Activated B cell treated with CpG ODN at 0.5 μM for 24 hours (primary cell): ENCODE measurements around the gene SERTAD2. TPM values are rescaled to one million over a fixed set of nuclear protein-coding genes. Genes with fewer than 3 reads are reported as not detected.

Experiments
- ATAC-seq: fragments of 200-7000 bp; cut with Tn5 transposase; one replicate; pipeline ENCODE4 v1.10.0; 2021; ENCODE audit warnings: low read depth, mild to moderate bottlenecking, moderate library complexity
- CTCF ChIA-PET: fragments of 350-600 bp; sonication (Branson Sonifier 250); formaldehyde crosslinking; loops from one replicate; lab custom pipeline; 2021; ENCODE audit warnings: antibody characterized with exemption; lab: Charles Lee
- POLR2A ChIA-PET: fragments of 350-600 bp; sonication (Branson Sonifier 250); formaldehyde crosslinking; loops from one replicate; lab custom pipeline; 2021; ENCODE audit warnings: antibody characterized with exemption; lab: Charles Lee
- DNase-seq: peaks from one replicate; pipeline ENCODE4 v3.0.0; 2022
- H3K27ac Mint-ChIP-seq: one replicate; pipeline ENCODE4 v1.8.0; 2020; ENCODE audit warnings: mixed read lengths
- H3K27me3 Mint-ChIP-seq: one replicate; pipeline ENCODE4 v1.8.0; 2021; ENCODE audit warnings: mixed read lengths
- H3K36me3 Mint-ChIP-seq: one replicate; pipeline ENCODE4 v1.8.0; 2021; ENCODE audit warnings: low read depth, mixed read lengths
- H3K4me1 Mint-ChIP-seq: one replicate; pipeline ENCODE4 v1.8.0; 2021; ENCODE audit warnings: mixed read lengths
- H3K4me3 Mint-ChIP-seq: one replicate; pipeline ENCODE4 v1.8.0; 2020; ENCODE audit warnings: mild to moderate bottlenecking, mixed read lengths
- H3K9me3 Mint-ChIP-seq: one replicate; pipeline ENCODE4 v1.8.0; 2020; ENCODE audit warnings: mixed read lengths
- CTCF ChIP-seq: fragments of 200-600 bp; IDR thresholded peaks from one replicate; pipeline ENCODE4 v1.8.0; 2022; ENCODE audit warnings: antibody characterized with exemption, mild to moderate bottlenecking
- intact Hi-C: fragments of 100-400 bp; cut with micrococcal nuclease; formaldehyde crosslinking; loops from one replicate; pipeline ENCODE4 v1.15.1; 2024
- total RNA-seq: library from RNA; stranded (reverse); gene quantifications from 2 replicates; pipeline ENCODE4 v1.2.3, GENCODE V29; 2022

SERTAD2 gene
- total RNA-seq, 1 donor from 2014 or later, result 47.3 TPM

GRCh38 chr2:64640153-64641044 lies 13.3 kb downstream of the SERTAD2 start:
- ChIA-PET CTCF (interaction anchor here (1.0 to 1.3 kb wide), 2 partner anchors 9 to 127 kb away, joined by 3 to 5 read pairs; no protein-coding TSS in a partner anchor), POLR2A (interaction anchor here (0.5 to 5.9 kb wide), 4 partner anchors 12 to 178 kb away, joined by 3 to 54 read pairs (median 4); partner anchors contain the start of gene SERTAD2)
- no peak for TF ChIP-seq CTCF
- ATAC-seq, result no peak
- H3K27me3 Mint-ChIP-seq, result no peaks in the 10 kb centered on the region
- no peak overlapping the region for H3K4me3 Mint-ChIP-seq
- no peaks in the 10 kb centered on the region for H3K9me3 Mint-ChIP-seq
- H3K36me3 Mint-ChIP-seq, result peaks cover 21% of the 10 kb centered on the region
- H3K4me1 Mint-ChIP-seq, result peaks cover 98% of the 10 kb centered on the region
- intact Hi-C loops, result loop anchor here (5.0 kb wide), 1 partner anchor 308 kb away; no protein-coding TSS in a partner anchor
- DNase-seq, result no peak
- H3K27ac Mint-ChIP-seq, result peak overlapping the region; percentile 93

GRCh38 chr2:64639691-64640090 lies 14.0 kb downstream of the SERTAD2 start:
- Mint-ChIP-seq H3K4me1 (peaks cover 96% of the 10 kb centered on the region), H3K9me3 (no peaks in the 10 kb centered on the region), H3K27me3 (no peaks in the 10 kb centered on the region), H3K4me3 (no peak overlapping the region), H3K27ac (peak overlapping the region; percentile 80), H3K36me3 (peaks cover 27% of the 10 kb centered on the region)
- TF ChIP-seq CTCF, result no peak
- DNase-seq (no peak), ATAC-seq (no peak)
- intact Hi-C loops, result loop anchor here (5.0 kb wide), 1 partner anchor 307 kb away; no protein-coding TSS in a partner anchor
- POLR2A ChIA-PET, result interaction anchor here (0.5 to 5.9 kb wide), 5 partner anchors 11 to 220 kb away, joined by 3 to 54 read pairs (median 4); partner anchors contain the start of gene SERTAD2
- CTCF ChIA-PET, result interaction anchor here (1.3 kb wide), 1 partner anchor 9 kb away, joined by 5 read pairs; no protein-coding TSS in a partner anchor

GRCh38 chr2:64638502-64639120 lies 15.1 kb downstream of the SERTAD2 start:
- no peak for DNase-seq
- peaks cover 35% of the 10 kb centered on the region for H3K36me3 Mint-ChIP-seq
- intact Hi-C loops, result no loop called here
- peaks cover 92% of the 10 kb centered on the region for H3K4me1 Mint-ChIP-seq
- TF ChIP-seq CTCF, result no peak
- H3K9me3 Mint-ChIP-seq, result no peaks in the 10 kb centered on the region
- ATAC-seq, result no peak
- ChIA-PET POLR2A (interaction anchor here (0.6 to 5.9 kb wide), 4 partner anchors 14 to 31 kb away, joined by 3 to 54 read pairs (median 8); partner anchors contain the start of gene SERTAD2), CTCF (interaction anchor here (0.7 to 1.9 kb wide), 2 partner anchors 10 to 51 kb away, joined by 3 to 4 read pairs; no protein-coding TSS in a partner anchor)
- H3K27ac Mint-ChIP-seq, result peak overlapping the region; percentile 94
- no peaks in the 10 kb centered on the region for H3K27me3 Mint-ChIP-seq
- H3K4me3 Mint-ChIP-seq, result peak overlapping the region; percentile 29

GRCh38 chr2:64637931-64638330 lies 15.8 kb downstream of the SERTAD2 start:
- peaks cover 88% of the 10 kb centered on the region for H3K4me1 Mint-ChIP-seq

More at GRCh38 chr2:64637931-64638330, 15.8 kb downstream of the SERTAD2 start:
- no peak for DNase-seq
- peak overlapping the region; percentile 68 for H3K4me3 Mint-ChIP-seq
- no peaks in the 10 kb centered on the region for H3K27me3 Mint-ChIP-seq
- no peak for TF ChIP-seq CTCF
- no peaks in the 10 kb centered on the region for H3K9me3 Mint-ChIP-seq
- intact Hi-C loops, result loop anchor here (1.0 kb wide), 1 partner anchor 113 kb away; no protein-coding TSS in a partner anchor
- CTCF ChIA-PET, result interaction anchor here (1.3 to 1.9 kb wide), 4 partner anchors 9 to 31 kb away, joined by 3 to 6 read pairs (median 4); no protein-coding TSS in a partner anchor
- no peak for ATAC-seq
- H3K27ac Mint-ChIP-seq, result peak overlapping the region; percentile 94
- H3K36me3 Mint-ChIP-seq, result peaks cover 42% of the 10 kb centered on the region
- POLR2A ChIA-PET, result interaction anchor here (0.6 to 5.9 kb wide), 4 partner anchors 8 to 201 kb away, joined by 3 to 54 read pairs (median 12); partner anchors contain the start of gene SERTAD2
